ENCODE results near the gene NFRKB.

DNA sequence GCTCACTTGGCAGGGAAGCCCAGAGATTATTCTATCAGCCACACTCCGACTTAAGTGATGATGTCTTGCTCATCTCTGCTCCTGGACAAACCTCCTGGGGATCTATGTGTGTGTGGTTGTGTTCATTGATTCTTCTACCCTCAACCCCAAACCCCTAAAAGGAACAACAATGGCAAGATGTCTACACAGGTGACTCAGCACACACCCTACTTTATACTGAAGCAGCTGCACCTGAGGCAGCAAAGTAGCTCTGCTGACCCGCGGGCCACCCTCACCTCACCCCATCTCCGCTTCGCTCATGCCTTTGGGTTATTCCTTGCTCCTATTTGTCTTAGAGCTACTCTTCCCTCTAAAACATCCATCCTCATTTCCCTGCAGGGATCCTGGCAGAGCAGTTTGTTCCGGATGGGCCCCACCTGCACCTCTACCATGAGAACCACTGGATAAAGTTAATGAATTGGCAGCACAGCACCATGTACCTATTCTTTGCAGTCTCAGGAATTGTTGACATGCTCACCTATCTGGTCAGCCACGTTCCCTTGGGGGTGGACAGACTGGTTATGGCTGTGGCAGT lies 41.1 kb downstream of the NFRKB start:
- TF ChIP-seq, protein P1, sequence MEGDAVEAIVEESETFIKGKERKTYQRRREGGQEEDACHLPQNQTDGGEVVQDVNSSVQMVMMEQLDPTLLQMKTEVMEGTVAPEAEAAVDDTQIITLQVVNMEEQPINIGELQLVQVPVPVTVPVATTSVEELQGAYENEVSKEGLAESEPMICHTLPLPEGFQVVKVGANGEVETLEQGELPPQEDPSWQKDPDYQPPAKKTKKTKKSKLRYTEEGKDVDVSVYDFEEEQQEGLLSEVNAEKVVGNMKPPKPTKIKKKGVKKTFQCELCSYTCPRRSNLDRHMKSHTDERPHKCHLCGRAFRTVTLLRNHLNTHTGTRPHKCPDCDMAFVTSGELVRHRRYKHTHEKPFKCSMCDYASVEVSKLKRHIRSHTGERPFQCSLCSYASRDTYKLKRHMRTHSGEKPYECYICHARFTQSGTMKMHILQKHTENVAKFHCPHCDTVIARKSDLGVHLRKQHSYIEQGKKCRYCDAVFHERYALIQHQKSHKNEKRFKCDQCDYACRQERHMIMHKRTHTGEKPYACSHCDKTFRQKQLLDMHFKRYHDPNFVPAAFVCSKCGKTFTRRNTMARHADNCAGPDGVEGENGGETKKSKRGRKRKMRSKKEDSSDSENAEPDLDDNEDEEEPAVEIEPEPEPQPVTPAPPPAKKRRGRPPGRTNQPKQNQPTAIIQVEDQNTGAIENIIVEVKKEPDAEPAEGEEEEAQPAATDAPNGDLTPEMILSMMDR (IDR thresholded peaks at IDR 0.05), result no peak
- TF ChIP-seq POLR2A (IDR thresholded peaks at IDR 0.05), result no peak
- no peak for TF ChIP-seq POLR2AphosphoS5 (IDR thresholded peaks at IDR 0.05; ENCODE audit: insufficient read depth in 1 of 2, low read depth in 1 of 2)
